GM08714 (cell line): ENCODE results near the gene TAF5L.

Experiments
- H3K4me3 ChIP-seq: fragments of 200-500 bp; sonication (Bioruptor generic); 2 replicates; pipeline ENCODE4 v1.5.1; 2014; ENCODE audit warnings: mild to moderate bottlenecking, low read length, inconsistent platforms
- ZNF274 ChIP-seq: IDR thresholded peaks from 2 replicates; pipeline ENCODE4 v1.6.1; 2012; ENCODE audit warnings: mild to moderate bottlenecking, low read depth, low read length

The TAF5L gene

GRCh38 chr1:229651546-229651945 lies 25.6 kb upstream of the TAF5L start:
- TF ChIP-seq ZNF274, result no peak
- H3K4me3 ChIP-seq, result no peak overlapping the region

DNA sequence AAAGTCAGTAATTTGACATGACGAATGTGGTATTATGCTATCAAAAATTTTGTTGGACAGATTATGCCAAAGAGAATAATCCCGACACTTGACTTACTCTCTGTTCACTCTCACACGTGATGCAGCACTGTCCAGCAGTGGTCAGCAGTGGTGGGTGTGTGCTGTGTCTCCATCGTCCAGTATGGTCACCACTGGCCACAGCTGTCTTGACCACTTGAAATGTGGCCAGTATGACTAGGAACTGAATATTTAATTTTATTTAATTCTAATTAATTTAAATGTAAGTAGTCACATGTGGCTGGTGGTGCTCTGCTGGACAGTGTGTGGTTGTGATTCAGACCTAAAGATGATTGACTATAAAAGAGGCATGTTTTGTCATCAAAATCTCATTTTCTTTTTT lies 24.1 kb upstream of the TAF5L start:
- H3K4me3 ChIP-seq, result no peak overlapping the region
- no peak for TF ChIP-seq ZNF274

GRCh38 chr1:229648406-229648805 lies 22.5 kb upstream of the TAF5L start:
- no peak for TF ChIP-seq ZNF274

GRCh38 chr1:229645324-229645993 lies 19.5 kb upstream of the TAF5L start:
- no peak overlapping the region for H3K4me3 ChIP-seq
- no peak for TF ChIP-seq ZNF274

More at GRCh38 chr1:229648406-229648805, 22.5 kb upstream of the TAF5L start:
- H3K4me3 ChIP-seq, result no peak overlapping the region

GRCh38 chr1:229643996-229644745 lies 18.2 kb upstream of the TAF5L start:
- H3K4me3 ChIP-seq, result no peak overlapping the region
- no peak for TF ChIP-seq ZNF274

GRCh38 chr1:229642970-229643369 lies 17.0 kb upstream of the TAF5L start:
- TF ChIP-seq ZNF274, result no peak
- H3K4me3 ChIP-seq, result no peak overlapping the region

DNA sequence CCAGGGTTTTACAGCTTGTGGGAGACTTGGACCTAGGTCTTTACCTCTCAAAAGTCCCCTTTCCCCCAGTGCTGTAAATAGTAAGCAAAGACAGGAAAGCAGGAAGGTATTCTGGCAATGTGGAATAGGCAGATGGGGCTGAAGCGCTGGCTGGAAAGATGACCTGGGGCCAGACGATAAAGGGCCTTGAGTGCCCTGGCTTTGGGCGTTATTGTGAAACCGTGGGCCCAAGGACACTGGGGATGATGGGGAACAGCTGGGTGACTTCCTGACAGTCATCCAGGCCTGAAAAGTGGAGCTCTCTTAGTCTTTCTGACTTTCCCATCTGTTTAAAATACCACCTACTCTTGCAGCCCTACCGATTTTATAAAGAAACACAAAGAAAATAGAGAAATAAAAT lies 16.5 kb upstream of the TAF5L start:
- no peak overlapping the region for H3K4me3 ChIP-seq
- TF ChIP-seq ZNF274, result no peak

- H3K4me3 ChIP-seq, result no peak overlapping the region
- no peak for TF ChIP-seq ZNF274
Measured at GRCh38 chr1:229641306-229641705, 15.4 kb upstream of the TAF5L start.

GRCh38 chr1:229640455-229640854 lies 14.5 kb upstream of the TAF5L start:
- no peak overlapping the region for H3K4me3 ChIP-seq
- no peak for TF ChIP-seq ZNF274

GRCh38 chr1:229637746-229638145 lies 11.8 kb upstream of the TAF5L start:
- TF ChIP-seq ZNF274, result no peak
- H3K4me3 ChIP-seq, result no peak overlapping the region

DNA sequence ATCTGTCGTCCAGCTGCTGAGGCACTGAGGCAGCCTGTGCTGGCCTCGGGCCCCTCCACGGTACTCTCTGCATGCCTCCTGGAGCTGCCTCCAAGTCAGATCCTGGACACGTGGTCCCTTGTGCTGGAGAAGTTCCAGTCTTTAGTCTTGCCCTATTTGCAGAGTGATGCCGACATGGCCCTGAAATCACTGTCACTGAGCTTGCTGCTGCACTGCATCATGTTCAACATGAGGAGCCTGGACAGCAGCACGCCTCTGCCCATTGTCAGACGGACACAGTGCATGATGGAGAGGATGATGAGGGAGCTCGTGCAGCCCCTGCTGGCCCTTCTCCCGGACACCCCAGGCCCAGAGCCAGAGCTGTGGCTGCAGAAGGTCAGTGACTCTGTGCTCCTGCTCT lies 10.1 kb upstream of the TAF5L start:
- no peak for TF ChIP-seq ZNF274
- H3K4me3 ChIP-seq, result no peak overlapping the region

GRCh38 chr1:229631966-229632365 lies 6.0 kb upstream of the TAF5L start:
- no peak for TF ChIP-seq ZNF274
- H3K4me3 ChIP-seq, result no peak overlapping the region

GRCh38 chr1:229631148-229631547 lies 5.2 kb upstream of the TAF5L start:
- H3K4me3 ChIP-seq, result no peak overlapping the region

GRCh38 chr1:229629261-229629660 lies 3.3 kb upstream of the TAF5L start:
- no peak for TF ChIP-seq ZNF274
- H3K4me3 ChIP-seq, result no peak overlapping the region

More at GRCh38 chr1:229631148-229631547, 5.2 kb upstream of the TAF5L start:
- no peak for TF ChIP-seq ZNF274

DNA sequence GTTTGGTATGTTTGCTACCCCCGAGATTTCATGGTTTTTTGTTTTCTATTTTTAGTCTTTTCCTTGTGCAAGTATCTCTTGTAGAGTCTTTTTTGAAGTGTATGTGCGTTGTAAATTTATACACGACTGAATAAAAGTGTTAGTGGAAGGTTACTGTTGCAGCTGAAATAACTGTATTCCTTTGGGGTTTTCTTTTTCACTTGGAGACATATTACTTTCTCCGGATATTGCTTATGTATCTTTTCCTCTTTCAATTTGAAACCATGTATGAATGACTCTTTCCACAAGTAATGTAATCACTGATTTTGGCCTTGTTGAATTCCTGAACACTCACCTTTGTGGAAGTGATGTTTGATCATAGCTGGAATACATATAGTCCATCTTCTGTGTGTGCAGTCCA lies 1.1 kb upstream of the TAF5L start:
- peak overlapping the region; percentile 95; the same call in 1 of the 2 replicates for H3K4me3 ChIP-seq
- no peak for TF ChIP-seq ZNF274
